ENCODE results near the gene CEP170B. TPM values are rescaled to one million over a fixed set of nuclear protein-coding genes. Genes with fewer than 3 reads are reported as not detected.
"Not testable (repeated sequence)": the region's sequence is repeated elsewhere in the genome, so short reads cannot be mapped to it uniquely, and the experiment has no call there.

Gene CEP170B
- polyA plus RNA-seq, 1 donor, result 11.7 TPM

- DNase-seq, result no peak
These were observed 66.3 kb downstream of the CEP170B start for GRCh38 chr14:104931304-104931770.

- no peak for DNase-seq
These were observed 67.0 kb downstream of the CEP170B start for GRCh38 chr14:104931771-104932675.

DNA sequence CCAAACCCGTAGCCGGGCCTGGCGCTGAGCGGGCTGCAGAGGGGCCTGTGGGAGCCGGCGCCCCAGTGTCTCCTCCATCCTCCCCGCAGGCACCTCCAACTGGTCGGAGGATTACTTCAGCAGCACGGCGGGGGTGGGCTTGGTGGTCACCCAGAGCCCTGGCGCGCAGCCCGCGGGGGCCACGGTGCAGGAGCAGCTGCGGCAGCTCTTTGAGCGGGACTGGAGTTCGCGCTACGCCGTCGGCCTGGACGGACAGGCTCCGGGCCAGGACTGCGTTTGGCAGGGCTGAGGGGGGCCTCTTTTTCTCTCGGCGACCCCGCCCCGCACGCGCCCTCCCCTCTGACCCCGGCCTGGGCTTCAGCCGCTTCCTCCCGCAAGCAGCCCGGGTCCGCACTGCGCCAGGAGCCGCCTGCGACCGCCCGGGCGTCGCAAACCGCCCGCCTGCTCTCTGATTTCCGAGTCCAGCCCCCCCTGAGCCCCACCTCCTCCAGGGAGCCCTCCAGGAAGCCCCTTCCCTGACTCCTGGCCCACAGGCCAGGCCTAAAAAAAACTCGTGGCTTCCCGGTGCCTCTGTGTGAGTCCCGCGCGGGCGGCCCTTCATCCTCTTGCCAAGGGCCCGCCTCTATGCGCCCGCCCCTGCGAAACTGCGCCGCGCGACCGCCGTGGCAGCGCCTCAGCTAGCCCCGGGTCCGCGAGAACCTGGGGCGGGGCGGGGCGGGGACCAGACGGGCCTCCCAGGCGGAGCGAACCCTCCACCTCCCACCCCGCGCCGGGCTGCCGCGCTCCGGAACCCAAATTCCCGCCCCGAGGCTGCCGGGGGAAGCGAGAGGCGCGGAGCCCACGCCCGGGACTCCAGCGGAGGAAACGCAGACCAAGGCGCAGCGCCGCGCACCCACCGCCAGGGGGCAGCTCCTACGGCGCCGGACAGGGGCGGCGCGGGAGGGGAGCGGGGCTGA lies 67.9 kb downstream of the CEP170B start:
- DNase-seq, result peak; percentile 86

DNA sequence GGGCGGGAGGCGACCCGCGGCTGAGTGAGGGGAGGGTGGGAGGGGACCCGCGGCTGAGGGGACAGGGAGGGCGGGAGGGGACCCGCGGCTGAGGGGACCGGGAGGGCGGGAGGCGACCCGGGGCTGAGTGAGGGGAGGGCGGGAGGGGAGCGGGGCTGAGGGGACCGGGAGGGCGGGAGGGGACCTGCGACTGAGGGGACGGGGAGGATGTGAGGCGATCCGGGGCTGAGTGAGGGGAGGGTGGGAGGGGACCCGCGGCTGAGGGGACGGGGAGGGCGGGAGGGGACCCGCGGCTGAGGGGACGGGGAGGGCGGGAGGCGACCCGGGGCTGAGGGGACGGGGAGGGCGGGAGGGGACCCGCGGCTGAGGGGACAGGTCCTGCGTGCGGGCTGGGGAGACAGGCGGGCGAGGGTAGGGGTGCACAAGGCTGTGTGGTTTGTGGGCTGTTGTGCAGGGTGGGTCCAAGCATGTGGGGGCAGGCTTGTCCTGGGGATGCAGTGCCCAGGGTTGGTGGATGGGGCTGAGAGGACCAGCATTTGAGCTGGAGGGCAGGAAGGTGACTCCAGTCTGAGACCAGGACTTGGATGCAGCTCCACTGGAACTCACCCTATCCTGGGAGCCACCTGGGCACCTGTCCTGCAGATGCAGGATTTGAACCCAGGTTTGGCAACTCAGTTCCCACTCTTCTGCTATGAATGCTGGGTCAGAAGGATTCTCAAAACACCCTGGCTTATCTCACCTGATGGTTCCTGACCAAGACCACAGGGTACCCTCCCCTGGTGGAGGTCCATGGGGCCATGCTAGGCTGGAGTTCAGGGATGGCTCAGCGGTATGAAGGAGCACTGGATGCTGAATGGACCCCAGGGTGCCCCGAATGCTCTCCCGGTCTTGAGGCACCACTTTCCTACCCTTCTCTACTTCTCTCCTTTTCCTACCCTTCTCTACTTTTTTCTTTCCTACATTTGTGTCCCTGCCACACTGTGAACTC lies 69.0 kb downstream of the CEP170B start:
- DNase-seq, result no peak

DNA sequence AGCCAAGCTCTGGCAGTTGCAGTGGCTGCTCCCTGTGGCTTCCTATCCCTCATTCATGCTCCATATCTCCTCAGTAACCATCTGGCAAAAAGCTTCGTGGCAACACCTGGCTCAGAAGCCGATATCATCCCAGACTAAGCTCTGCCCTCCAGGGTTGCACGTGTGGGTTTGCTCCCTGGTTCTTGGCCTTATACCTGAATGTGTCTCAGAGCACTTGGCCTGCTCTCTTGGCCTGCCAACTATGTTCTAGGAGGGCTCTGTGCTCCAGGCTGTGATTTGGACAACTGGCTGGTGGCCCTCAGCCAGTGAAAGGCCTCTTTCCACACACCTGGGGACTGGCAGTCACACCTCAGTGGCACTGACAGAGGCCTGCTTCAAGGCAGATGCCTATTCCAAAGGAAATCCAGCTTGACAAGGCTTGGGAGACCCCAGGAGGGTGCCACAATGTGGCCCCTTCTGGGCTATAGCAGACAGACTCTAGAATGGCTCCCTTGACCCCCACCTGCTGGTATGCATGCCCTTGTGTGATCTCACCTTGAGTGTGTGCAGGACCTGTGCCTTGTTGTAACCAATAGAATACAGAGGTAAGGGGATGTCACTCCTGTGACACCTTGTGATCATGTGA lies 70.1 kb downstream of the CEP170B start:
- DNase-seq, result no peak

GRCh38 chr14:104935955-104936354 lies 70.9 kb downstream of the CEP170B start:
- no peak for DNase-seq

GRCh38 chr14:104936361-104937155 lies 71.5 kb downstream of the CEP170B start:
- no peak for DNase-seq

- no peak for DNase-seq
These were observed 72.1 kb downstream of the CEP170B start for GRCh38 chr14:104937161-104937560.

DNA sequence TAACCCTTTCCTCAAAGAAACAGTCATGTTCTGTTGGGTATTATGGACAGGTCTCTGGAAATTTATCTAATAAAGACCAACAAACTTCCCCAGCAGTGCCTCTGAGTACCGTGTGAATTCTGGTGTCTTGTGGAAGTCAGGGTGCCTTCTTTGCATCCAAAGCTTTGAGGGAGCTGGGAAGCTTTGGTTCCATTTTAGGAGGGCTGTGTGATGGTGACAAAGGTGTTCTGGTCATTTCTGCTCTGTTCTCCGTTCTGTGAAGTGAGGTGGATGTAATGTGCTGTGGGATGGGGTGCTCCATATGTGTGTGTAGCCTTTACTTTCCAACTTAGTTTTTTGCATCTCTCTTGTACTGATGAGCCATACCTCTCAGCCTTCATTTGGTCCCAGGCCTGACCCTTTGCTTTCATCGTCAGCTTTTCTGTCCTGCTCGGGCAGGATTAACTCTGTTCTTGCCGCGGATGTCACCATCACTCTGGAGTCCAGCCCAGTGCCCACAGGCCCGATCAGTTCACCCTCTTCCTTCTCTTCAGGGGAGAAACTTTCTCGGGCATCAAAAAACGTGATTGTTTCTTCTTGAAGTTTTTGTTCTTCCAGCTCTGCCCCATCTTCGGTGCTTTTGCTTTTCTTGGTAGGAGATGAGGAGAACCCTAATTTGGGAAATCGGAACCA lies 72.8 kb downstream of the CEP170B start:
- no peak for DNase-seq

GRCh38 chr14:104938436-104938835 lies 73.4 kb downstream of the CEP170B start:
- DNase-seq, result no peak

GRCh38 chr14:104938960-104939359 lies 73.9 kb downstream of the CEP170B start:
- DNase-seq, result no peak

DNA sequence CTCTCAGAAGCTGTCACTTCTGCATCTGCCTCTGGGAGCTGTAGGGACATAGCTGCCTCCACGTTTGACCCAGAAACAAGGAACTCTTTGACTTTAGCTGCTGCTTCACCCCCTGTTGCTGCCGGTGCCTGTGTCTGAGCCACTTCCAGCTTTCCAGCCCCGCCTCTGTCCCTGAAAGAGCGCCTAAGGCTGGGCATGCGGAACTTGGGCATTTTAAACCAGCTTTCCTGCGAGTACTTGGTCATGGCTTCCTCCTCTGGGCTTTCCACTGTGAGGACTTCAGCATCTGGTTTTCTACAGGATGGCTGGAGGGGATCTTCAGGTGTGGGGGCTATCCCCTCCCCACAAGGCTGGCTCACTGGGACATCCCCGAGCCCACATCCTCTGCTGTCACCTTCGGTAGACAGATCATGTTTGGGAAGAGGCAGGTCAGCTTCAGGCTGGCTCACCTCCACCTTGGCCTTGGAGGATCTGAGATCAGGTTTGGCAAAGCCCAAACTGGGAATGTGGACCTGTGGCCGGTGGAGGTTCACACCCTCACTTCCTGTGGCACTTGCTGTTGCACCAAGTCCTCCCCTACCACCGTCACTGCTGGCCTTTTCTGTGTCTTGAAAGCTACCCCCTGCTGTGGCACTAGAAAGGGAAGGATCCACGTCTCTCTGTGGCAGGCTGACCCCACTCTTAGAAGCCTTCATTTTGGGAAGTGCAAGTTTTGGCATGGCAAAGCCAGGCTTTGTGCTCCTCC lies 74.8 kb downstream of the CEP170B start:
- no peak for DNase-seq

DNA sequence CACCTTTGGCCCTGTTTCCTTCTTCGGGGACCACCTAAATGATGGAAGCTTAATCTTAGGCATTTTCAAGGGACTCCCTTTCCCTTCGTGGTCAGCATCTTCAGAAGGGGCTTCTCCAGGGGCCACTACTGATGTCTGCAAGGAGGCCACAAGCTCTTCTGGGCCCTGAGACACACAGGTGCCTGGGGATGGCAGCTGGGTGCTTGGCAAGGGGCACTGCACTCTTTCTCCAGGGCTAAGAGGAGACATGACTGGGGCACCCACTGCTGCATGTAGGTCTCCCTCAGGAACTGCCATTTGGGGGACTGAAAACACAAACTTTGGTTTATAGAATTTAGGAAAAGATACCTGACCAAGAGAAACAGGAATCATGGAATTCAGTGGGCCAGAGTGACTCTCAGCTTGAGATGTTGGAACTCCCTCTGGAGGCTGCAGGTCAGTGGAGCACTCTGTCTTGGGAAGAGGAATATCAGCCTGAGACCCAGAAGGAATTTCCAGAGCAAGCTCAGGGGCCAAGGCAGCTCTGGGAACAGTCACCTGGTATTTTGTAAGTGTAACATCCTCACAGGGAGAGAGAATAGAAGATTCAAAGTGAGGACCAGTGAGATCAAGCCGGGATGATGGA lies 75.6 kb downstream of the CEP170B start:
- no peak for DNase-seq

DNA sequence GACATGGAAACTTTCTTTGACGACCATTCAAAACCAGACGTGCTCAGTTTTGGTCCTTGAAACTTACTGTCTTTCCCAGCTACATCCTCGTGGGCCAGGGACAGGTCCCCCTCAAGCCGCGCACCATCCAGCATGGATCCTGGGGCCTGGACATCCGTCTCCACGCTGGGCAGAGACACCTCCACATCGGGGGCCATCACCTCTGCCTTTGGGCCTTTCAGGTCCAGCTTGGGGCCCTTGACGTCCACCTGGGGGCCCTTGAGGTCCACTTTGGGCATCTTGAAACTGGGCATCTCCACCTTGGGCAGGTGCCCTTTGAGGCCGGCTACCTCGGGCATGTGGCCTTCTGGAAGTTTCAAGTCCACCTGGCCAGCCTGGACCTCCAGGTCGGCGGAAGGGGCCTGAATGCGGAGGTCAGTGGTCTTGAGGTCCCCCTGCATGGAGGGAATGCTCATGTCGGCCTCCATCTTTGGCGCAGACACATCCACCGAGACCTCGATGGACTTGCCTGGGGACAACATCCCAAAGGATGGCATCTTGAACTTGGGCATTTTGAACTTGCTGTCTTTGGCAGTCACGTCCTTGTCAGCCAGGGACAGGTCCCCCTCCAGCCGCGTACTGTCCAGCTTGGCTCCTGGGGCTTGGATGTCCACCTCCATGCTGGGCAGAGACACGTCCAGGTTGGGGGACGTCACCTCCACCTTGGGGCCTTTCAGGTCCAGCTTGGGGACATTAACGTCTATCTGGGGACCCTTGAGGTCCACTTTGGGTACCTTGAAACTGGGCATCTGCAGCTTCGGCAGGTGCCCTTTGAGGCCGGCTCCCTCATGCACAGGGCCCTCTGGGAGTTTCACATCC lies 76.7 kb downstream of the CEP170B start:
- DNase-seq, result no peak

GRCh38 chr14:104942586-104942985 lies 77.5 kb downstream of the CEP170B start:
- DNase-seq, result no peak

GRCh38 chr14:104943216-104944015 lies 78.3 kb downstream of the CEP170B start:
- DNase-seq, result not testable (repeated sequence)

DNA sequence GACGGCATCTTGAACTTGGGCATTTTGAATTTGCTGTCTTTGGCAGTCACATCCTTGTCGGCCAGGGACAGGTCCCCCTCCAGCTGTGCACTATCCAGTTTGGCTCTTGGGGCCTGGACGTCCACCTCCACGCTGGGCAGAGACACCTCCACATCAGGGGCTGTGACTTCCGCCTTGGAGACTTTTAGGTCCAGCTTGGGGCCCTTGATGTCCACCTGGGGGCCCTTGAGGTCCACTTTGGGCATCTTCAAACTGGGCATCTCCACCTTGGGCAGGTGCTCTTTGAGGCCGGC lies 78.9 kb downstream of the CEP170B start:
- DNase-seq, result not testable (repeated sequence)
